HS-27A (cell line): ENCODE measurements around the gene CTRL.

Experiments
- DNase-seq: peaks from one replicate; pipeline ENCODE4 v3.0.0-alpha.2; 2012; ENCODE audit warnings: low read depth, missing footprints

The CTRL gene

DNA sequence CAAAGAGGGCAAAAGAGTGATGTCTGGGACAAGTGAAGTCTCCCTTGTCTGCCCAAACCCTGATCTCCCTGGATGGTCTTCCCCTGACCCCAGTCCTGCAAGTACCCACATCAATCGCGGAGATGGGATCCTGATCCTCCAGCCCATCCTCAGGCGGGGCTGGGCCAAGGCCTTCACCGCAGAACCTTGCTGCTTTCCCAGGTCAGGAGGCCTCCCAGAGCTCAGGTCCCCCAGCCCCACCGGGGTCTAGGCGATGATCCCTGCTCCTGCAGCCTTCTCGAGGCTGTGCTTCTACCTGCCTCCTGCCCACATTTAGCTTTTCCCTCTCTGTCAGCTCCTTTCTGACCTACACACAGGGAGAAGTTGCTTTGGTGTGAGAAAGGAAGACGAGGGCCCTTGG is 30.5 kb upstream of the CTRL start:
- no peak for DNase-seq

DNA sequence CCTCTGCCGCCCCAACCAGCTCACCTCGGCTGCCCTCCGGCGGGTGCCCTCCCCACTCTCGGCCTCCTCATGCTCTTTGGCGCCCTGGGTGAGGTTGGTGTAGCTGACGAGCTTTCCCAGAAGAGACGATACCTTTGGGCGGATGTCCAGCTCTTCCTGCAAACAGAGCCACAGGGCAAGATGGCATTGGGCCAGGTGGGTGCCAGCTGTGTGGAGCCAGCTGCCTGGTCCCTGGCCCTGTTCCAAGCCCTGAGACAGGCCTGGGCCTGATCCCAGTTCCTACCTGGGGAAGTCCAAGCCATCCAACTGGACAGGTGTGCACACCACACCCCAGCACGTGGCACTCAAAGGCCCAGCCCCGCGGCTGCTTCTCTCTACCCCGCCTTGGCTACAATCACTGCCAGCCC is 29.9 kb upstream of the CTRL start:
- no peak for DNase-seq

DNA sequence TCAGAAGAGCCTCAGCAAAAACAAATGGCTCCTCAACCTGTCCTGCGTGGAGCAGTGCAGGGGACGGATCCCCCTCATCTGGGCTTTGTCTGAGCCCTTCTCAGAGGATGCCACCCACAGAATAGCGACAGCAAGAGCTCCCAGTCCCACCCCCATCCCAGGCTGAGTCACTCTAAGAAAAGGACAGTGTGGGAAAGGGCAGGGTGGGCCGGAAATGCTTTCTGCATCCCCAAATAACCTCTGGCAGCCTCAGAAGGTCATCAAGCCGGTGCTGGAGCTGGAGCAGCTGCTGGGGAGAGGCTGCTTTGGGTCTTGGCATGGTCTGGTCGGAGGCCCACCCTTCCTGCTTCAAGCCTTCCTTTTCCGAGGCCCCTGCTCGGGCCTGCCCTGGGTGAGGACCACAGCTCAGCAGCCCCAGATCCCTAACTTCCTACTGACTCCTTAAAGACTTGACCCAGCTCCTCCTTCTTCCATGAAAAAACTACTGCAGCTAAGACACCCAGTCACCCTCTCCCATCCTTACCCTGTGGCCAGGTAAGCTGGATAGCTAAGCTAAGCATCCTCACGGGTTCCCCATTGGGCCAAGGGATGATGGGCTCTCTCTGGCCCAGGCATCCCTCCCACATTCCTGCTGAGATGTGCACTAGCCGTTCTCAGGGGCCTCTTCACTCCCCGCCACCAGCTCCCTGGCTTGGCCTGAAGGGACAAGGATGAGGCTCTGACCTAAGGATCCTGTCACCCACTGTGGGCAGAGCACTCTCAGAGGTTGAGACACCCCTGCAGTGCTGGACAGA is 28.1 kb upstream of the CTRL start:
- DNase-seq = no peak

DNA sequence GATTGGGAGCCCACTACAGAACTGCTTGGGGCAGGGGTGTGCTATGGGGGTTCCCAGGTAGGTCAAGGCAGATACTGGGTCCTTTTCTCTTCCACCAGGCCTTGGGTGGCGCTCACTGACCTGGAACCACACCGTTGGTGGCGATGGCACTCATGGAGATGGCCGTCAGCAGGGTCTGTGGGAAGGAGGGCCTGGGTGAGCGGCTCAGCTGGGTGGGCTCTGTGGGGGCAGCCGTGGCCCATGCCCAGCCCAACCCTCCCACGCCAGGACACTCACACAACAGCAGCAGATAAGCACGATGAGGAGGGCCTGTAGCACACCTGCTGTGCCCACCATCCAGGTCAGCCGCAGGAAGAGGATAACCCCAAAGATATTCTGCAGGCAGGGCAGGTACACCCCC is 26.0 kb upstream of the CTRL start:
- DNase-seq = no peak

DNA sequence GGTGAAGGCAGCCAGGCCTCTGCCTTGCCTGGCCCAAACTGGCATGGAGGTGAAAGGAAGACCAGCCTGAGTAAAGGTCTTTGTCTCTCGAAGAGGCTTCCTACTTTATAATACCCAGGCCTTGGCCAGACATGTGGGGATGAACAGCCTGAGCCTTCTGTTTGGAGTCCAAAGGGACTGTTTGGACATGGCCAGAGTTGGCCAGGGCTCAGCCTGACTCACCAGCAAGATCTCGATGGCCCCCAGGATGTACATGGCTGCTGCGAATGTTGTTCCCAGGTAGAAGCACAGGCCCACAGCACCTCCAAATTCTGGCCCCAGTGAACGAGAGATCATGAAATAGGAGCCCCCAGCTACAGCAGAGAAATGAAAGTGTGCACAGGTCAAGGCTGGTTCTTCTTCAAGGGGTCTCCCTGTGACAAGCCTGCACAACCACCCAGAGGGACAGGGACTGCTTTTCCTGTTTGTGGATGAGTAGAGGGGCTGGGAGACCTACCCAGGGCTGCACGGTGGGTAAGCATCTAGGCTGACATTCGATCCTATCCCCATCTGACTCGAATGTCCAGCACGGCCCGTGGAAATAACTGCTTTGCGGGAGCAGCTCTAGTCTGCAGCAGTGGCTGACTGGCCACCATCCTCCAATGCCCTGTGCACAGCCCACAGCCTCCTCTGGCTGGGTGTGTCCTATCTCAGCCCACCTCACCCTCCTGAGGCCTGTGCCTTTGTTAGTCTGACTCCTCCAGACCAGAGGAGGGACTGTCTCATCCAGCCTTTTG is 22.9 kb upstream of the CTRL start:
- no peak for DNase-seq

DNA sequence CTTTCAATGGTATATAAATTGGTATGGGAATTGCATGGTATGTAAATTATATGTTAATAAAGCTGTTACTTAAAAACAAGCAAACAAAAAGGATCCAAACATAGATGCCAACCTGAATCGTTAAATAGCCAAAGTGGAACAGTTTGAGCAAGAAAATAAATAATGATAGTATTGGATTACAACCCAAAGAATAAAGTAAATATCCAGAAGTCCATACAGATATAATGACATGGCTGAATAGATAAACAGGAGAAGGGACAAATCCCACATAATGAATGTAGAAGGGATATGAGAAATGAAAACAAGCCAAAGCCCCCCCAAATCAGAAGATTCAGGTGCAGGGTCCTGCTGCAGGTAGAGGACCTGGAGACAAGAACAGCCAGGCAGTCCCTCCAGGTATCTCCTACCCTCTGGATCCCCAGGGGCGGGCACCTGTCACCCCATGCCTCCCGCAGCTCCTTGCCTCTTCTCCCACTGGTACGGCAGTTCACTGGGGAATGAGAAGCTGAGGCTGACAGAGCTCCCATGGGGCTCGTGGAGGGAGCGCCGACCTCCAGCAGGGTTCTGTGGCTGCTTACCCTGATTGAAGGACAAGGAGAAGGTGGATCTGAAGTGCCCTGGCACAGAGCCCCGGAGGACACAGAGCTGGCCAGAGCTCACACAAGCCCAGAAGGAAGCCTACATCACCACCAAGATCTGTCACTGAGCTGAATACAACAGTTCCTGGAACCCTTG is 22.1 kb upstream of the CTRL start:
- no peak for DNase-seq

DNA sequence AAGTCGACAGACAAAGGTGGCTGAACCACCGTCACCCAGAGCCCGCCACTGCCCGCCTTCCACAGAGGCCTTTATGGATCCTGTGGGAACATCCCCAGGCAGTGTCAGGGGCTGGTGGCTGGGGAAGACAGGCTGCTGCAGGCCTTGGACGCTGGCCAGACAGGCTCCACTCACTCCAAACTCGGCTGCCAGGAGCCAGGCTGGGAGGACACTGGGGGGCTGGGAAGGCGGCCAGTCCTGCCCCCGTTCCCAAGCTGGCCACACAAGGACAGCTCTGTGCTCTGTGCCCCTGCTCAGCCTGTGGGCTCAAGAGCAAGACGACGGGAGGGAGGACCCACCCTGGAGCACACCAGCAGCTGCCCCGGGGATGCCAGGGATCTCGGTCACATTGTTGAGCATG is 19.8 kb upstream of the CTRL start:
- no peak for DNase-seq

DNA sequence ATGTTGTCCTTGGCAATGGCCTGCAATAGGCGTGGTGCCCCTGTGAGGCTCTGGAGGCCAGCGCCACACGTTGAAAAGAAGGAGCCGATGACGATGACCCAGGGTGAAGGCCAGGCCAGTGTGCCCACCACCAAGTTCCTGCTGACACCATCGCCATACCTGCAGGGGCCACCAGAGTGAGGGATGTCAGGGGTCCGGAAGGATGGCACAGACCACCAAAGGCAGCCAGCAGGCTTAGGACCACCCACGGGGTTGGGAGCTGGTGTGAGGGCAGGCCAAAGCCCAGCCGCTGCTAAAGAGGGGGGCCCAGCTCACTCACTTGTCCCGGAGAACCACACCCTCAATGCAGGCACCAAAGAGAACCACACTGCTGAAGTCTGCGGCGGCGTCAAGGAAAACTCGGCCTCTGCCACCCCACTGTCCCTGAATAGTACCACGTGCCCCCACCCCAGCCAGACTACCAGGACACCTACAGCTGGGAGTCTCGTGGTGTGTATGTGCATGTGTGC is 18.7 kb upstream of the CTRL start:
- DNase-seq = no peak

DNA sequence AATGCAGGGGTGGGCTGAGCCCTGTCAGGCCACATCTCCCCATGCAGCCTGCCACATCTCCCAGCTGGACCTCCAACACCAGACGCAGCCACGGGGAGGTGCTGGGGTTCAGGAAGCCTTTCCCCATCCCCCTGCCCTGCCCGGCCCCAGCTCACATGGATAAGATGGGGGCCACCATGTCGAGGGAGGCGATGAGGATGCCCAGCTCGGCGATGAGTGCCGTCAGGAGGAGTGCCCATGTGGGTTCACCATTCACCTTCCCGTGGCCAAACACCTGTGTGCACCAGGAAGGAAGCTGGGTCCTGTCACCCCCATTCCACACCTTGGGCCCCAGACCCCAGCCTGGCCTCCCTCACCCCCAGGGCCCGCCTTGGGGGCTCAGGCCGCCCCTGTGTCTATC is 18.0 kb upstream of the CTRL start:
- DNase-seq = no peak

DNA sequence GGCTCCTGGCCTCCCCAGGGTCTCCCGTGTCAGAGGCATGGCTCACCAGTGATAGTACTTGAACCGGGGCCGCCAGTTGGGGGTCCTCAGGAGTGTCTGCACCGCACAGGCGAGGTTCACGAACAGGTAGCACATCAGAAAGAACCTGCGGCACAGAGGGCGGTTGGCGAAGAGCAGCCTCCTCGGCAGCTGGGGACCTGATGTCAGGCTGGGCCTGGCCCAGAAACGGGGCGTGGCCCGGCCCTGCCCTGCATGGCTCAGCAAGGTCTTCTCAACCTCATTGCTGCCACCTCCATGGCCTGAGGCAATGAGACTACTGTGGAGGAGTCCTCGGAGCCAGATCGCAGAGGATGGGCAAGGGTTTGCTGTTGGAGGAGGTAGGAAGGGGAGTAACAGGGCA is 16.4 kb upstream of the CTRL start:
- DNase-seq = no peak

DNA sequence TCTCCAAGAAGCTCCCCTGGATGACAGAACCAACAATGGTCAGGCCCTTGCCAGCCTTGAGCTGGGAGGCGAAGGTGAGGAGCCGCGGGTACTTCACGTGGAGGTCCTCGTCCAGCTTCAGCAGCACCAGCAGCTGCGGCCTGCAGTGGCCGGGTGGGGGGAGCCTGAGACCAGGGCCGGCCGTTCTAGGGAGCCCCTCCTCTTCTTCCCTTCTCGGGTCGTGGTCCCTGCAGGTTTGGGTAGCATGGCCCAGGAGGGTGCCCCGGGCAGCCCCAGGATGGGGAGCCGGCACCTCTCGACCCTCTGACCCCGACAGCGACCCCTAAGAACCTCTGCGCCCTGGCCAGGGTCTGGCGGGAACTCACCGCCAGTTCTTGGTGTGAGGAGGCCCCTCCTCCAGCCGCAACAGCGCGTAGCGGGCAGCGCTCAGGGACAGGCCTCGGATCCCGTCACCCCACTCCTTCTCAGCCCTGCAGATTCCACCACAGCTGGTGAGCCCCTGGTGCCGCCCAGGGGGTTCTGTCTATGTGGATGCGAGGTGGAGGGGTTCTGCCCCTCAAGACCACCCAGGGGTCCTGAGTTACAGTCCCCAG is 15.4 kb upstream of the CTRL start:
- DNase-seq = no peak

DNA sequence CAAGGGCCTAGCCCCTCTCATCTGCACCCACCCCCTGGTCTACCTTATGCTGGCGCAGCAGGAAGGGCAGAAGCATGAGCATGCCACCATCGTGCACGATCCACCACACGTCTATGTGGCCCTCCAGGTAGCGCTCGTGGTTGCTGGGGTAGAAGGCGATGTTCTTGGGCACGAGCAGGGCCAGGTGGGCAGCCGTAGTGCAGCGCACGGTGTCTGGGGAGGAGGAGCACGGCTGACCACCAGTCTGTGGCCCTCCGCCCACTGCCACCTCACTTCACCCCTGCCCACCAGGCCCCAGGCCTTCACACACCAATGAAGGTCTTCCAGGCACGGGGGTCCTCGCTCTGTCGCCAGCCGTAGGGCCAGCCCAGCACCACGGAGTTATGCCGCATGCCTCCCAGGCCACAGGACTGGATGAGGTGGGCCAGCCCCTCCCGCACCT is 14.5 kb upstream of the CTRL start:
- DNase-seq = no peak

DNA sequence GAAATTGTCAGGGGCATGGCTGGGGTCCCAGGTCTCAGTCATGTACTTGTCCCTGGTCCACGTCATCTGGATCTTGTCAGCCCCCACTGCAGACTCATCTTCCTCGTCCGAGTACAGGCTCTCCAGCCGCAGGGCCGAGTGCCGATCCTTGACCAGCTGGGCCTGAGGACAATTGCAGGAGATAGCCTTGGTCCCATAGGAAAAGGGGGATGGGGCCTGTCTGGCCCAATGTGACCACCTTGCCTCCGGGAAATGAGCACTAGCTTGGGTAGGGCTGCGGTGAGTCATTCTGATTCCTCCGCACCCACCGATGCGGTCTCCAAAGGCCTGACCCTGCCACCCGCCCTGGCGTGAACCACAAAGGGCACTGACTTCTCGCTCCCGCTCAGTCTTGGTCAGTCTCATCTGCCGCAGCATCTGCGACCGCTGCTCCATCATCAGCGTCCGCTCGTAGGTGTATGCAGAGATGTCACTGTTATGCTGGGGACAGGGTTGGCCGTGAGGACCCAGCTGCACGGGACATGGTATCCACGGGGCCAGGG is 13.8 kb upstream of the CTRL start:
- no peak for DNase-seq

DNA sequence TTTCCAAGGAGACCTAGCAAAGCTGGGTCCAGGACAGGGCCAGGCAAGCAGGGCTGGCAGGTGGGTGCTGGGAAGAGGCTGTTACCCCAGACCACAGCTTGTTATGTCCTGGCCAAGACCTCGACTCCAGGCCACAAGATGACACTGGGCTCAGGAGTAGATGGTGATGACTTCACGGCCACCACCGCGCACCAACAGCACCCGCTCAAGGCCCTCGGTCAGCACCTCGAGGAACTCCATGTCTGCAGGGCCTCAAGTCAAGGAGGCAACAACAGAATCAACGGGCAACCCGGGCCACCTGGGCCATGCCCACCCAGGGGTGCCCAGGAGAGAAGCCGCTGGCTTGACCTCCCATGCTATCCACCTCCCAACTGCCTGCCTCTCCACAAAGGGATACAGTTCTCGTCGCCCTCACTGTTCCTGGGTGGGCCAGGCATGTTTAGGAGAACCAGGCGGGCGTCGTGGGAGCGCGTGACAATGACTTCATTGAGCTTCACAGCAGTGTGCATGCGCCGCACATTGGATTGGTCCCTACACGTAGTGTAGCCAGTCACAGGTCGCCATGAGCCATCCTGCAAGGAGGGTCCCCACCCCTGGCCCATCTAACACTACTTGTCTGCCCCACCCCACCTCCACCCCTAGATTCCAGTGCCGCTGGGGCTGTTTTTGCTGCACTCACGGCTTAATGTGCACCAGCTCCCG is 13.2 kb upstream of the CTRL start:
- DNase-seq = no peak

DNA sequence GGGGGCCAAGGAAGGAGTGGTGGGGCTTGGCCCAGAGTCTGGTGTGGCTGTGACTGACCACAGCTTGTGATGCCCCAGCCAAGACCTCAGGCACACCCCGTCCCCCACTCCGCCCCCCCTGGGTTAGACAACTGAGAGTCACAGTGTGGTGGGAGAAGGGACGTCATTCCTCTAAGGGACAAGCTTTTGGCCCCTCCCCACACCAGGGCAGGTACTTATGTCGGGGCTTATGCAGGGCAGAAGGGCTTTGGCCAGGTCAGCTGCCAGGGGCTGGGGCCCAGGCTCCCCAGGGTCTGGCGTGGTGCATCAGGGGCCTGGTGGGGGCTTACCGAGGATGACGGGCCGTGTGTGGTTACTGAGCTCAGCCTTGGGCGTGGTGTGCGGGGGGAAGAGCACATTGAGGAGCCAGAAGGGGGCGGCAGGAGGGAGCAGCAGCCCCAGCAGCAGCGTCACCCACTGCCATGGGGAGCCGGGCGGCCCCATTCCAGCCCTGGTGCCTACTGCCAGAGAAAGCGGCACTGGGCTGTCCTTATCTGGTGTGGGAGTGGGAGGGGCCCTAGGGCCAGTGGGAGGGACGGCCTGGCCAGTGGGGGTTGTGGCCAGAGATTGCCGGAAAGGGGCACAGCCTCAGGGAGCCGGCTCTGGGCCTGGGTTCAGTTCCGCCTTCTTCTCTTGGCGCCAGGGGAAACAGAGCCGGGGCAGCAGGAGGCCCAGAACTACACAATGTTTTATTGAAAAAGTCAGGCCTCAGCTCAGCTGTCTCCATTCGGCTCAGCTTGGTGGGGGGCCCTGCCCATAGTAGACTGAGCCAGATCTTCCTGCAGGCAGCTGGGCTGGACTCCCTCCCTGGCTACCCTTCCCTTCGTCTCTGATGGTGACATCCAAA is 12.2 kb upstream of the CTRL start, which contains the start of gene LCAT:
LCAT (minus strand) TSS at position 502 of the 886 bp plus-strand sequence; CDS start at position 483, 19 bp downstream.
- DNase-seq = no peak

DNA sequence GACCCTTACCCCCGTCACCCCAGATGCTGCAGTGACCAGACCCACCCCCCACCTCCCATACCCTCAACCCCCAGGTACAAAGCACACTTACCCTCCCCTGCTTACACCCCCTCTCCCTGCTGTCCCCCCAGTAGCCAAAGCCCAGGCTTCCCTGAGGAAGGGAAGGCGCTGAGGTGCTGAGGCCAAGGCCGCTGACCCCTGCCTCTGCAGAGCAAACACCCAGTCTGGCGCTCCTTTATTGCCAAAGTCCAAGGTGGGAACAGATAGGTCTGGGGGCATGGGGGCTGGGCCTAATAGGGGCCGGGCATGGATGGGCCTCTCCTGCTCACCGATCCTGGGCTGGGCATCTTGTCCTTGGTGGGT is 11.6 kb upstream of the CTRL start:
- DNase-seq = no peak

DNA sequence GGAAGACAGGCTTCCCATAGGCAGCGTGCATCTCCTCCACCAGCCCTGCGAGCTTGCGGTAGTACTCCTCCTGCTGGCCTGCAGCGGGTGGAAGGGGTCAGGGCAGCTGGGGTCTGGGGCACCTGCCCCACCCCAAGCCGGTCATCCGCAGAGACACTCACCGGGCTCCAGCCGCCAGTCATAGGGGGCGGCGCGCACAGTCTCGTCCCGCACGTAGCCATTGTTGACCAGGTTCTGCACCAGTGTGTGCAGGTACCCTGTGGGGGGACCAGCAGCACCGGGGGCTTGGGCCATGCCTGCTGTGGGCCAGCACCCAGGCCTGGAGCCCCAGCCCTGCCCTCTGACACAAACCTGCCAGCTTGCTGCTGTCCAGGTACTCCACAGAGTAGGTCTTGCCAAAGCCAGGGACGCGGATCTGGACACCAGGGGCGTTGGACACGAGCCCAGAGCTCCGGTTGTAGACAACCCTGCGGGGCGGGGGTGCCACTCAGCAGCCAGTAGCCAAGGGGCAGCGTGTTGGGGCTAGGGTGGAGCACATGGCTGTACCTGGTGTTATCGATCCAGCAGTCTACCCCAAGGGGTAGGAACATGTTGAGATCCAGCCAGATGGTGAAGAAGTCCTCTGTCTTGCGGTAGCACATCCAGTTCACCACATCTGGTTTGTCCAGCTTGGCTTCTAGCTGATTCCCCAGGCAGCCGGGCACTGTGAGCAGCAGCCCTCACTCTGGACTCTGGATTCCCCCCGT is 11.0 kb upstream of the CTRL start:
- no peak for DNase-seq

DNA sequence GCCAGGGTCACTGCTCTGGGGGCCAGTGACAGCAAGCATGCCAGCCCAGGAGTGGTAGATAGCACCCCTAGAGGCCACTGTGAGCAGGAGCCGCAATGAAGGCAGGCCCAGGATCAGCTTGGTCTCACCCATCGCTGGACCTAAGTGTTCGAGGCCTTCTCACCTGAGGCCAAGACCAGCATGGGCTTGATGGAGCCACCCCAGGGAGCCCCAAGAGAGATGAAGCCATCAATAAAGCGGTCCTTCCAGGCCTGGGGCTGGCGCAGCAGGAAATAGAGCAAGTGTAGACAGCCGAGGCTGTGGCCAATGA is 10.5 kb upstream of the CTRL start:
- DNase-seq = no peak

DNA sequence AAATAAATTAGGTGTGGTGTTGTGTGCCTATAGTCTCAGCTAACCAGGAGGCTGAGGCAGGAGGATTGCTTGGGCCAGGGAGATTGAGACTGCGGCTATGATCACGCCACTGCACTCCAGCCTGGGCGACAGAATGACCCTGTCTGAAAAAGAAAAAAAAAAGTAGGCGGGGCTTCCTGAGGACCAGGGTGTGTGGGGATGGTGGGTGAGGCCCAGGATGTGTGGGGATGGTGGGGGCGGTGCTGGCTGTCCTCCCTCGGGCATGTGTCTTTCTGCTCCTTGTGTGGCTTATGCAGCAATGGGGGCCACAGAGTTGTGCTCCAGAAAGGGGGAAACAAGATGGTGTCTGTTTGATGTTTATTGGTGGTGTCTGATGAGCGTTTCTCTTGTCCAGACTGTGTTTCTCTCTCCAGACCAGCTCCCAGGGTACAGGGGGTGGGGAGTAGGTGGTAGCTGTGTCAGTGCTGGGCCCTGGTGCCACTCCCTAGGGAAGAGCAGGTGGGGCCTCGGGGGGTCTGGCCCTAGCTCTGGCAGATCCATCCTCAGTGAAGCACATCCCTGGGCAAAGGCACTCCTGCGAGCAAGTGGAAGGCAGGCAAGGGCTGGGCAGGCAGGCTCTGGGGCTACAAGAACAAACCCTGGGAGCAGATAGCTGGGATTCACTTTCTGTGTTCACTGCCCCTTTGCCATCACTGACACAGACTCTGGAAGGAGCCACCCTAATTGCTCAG is 10.0 kb upstream of the CTRL start:
- no peak for DNase-seq
